Pancreas (tissue), 10 donors: ENCODE results near the gene ZMIZ1. TPM values are rescaled to one million over a fixed set of nuclear protein-coding genes. Genes with fewer than 3 reads are reported as not detected.

Source experiments
- ATAC-seq, 4 donors: fragments of 200-7000 bp; cut with Tn5 transposase; one replicate each; pipeline versions ENCODE4 v1.8.0 to v1.9.1; 2020; ENCODE audit warnings: mild to moderate bottlenecking in 4 of 4, moderate library complexity in 4 of 4
- DNase-seq, 6 donors: peaks; one replicate each; pipeline ENCODE4 v3.0.0-alpha.2; 2020
- FAIRE-seq: peaks from 2 replicates; lab custom pipeline; 2012; peaks lifted over from hg19 to GRCh38; lab: Jason Lieb, UNC
- H3K27ac ChIP-seq, 4 donors: fragments of 200-600 bp; sonication (generic); 1 replicate in 3 of 4; 2 replicates in 1 of 4; pipeline versions ENCODE4 v1.5.0 to v1.8.0; 2020
- H3K27me3 ChIP-seq, 4 donors: fragments of 200-600 bp; one replicate each; pipeline ENCODE4 v1.8.0; 2021
- H3K36me3 ChIP-seq, 3 donors: fragments of 200-600 bp; sonication (generic) in 1 of 3; one replicate each; pipeline versions ENCODE4 v1.5.0 to v1.8.0; 2020 to 2021
- H3K4me1 ChIP-seq, 3 donors: fragments of 200-600 bp; one replicate each; pipeline ENCODE4 v1.8.0; 2021
- H3K4me3 ChIP-seq, 4 donors: fragments of 200-600 bp; sonication (generic) in 2 of 4; one replicate each; pipeline versions ENCODE4 v1.5.0 to v1.8.0; 2020 to 2021
- H3K9me3 ChIP-seq, 4 donors: fragments of 200-600 bp; one replicate each; pipeline ENCODE4 v1.8.0; 2021
- WGBS, 2 donors: extraction: QIAGEN DNeasy Blood & Tissue Kit; methylation state at CpG; one replicate each; pipeline ENCODE4 v1.1.7; 2013; 5-methylcytosine and 5-hydroxymethylcytosine counted together
- intact Hi-C, 3 donors: fragments of 100-400 bp; cut with DNase I; formaldehyde crosslinking; loops; one replicate each; pipeline versions ENCODE4 v1.11.1 to v1.14.2; 2022
- polyA plus RNA-seq, 2 donors: library from polyadenylated mRNA; stranded (reverse); fragments of 200-250 nt; gene quantifications; one replicate each; pipeline ENCODE4 v1.2.3, GENCODE V29; 2013
- total RNA-seq, 6 donors: library from RNA; stranded (reverse); fragmentation: NEBNext Ultra II Directional in 4 of 6; extraction: Animal tissue kit (Norgen Biotek cat#: 25700) in 4 of 6; gene quantifications; one replicate each; pipeline versions ENCODE4 v1.2.1 to v1.2.4, GENCODE V29; 2021 to 2023
- TF ChIP-seq, protein P1 (sequence below), 4 donors: fragments of 200-600 bp; sonication (generic) in 3 of 4; IDR thresholded peaks; one replicate each; pipeline versions ENCODE4 v1.5.0 to v1.8.0; 2021; ENCODE audit warnings: antibody characterized with exemption in 4 of 4
- donor health status: healthy with polysubstance abuse.
- donor health status: DM: no; HTN: no; CAD: no; lungs with moderate emphysema.
- donor health status: DM: no; HTN: no; CAD: no.
- donor health status: control.
- donor health status: control.
- donor health status: Bipolar disorder and iron deficiency.
- donor health status: DM: yes; HTN: yes; CAD: no.
- donor health status: DM: no; HTN: no; CAD: no.
- donor health status: DM: no; HTN: no; CAD: no.
- donor health status: DM: yes; HTN: yes; CAD: no.

The ZMIZ1 gene
- total and polyA plus RNA-seq, 8 donors: 14.5 to 45.0 (median 21.9) TPM

GRCh38 chr10:79082631-79083596 is 14.1 kb downstream of the ZMIZ1 start:
- ATAC-seq (no peak), DNase-seq (peak in 2 of 6 donors; percentile 51 to 58), FAIRE-seq (no peak)
- no peaks in the 10 kb centered on the region for H3K9me3 ChIP-seq
- H3K36me3 ChIP-seq: no peaks in the 10 kb centered on the region
- intact Hi-C loops: no loop called here
- H3K27ac ChIP-seq: peak overlapping the region; percentile 56 to 72 (median 64)
- H3K4me3 ChIP-seq: no peak overlapping the region
- WGBS, 2 donors: 56 to 60% methylated on average over 8 of the region's 8 CpGs
- TF ChIP-seq, protein P1, sequence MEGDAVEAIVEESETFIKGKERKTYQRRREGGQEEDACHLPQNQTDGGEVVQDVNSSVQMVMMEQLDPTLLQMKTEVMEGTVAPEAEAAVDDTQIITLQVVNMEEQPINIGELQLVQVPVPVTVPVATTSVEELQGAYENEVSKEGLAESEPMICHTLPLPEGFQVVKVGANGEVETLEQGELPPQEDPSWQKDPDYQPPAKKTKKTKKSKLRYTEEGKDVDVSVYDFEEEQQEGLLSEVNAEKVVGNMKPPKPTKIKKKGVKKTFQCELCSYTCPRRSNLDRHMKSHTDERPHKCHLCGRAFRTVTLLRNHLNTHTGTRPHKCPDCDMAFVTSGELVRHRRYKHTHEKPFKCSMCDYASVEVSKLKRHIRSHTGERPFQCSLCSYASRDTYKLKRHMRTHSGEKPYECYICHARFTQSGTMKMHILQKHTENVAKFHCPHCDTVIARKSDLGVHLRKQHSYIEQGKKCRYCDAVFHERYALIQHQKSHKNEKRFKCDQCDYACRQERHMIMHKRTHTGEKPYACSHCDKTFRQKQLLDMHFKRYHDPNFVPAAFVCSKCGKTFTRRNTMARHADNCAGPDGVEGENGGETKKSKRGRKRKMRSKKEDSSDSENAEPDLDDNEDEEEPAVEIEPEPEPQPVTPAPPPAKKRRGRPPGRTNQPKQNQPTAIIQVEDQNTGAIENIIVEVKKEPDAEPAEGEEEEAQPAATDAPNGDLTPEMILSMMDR (IDR thresholded peaks at IDR 0.05): no peak
- H3K4me1 ChIP-seq: peaks cover 67 to 88% (median 72%) of the 10 kb centered on the region in 3 donors
- H3K27me3 ChIP-seq: no peaks in the 10 kb centered on the region

DNA sequence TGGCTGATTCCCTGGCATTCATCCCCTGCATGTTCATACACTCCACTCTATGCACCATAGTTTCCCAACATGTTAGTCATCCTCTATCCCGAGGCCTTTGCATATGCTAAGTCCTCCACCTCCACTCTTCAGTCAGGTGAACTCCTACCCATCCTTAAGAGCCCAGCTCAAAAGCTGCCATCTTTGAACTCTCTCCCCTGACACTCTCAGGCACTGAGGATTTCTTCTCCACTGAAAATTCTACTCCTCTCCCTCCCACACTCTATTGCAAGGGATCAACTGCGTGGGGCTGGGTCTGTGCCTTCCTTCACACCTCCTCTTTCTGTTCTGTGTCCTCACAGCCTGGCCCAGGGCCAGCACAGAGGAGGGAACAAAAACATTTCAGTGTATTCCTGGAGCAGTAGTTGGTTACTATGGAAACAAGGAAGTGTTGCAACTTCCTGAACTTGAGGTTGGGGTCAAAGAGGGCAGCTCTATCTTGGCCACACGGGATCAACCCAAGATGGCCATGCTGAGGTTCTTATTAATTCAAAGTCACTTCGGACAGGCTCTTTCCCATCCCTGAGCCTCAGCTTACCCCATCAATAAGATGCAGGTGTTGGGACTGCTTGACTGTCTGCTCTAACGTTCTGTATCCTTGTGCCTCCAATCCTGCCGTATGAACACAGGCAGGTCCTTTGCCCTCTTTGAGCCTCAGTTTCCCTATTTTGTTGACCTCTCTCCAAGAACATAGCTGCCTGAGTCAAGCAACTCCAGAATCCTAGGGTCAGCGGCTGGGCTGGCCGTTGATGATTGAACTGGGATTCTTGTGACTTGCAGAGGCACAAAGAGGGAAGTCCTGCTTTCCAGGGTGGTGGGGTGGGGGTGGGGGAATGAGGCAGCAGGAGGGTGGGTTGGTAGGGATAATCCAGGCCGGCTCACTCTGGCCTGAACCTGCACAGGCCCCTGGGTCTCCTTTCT is 15.5 kb downstream of the ZMIZ1 start:
- WGBS, 2 donors: 39% methylated on average over 9 of the region's 9 CpGs
- H3K36me3 ChIP-seq: no peaks in the 10 kb centered on the region
- H3K9me3 ChIP-seq: no peaks in the 10 kb centered on the region
- H3K27me3 ChIP-seq: no peaks in the 10 kb centered on the region
- DNase-seq: peak; percentile 85 to 97 (median 91)
- H3K4me3 ChIP-seq: no peak overlapping the region
- ATAC-seq: peak; percentile 58 to 75 (median 71)
- peak overlapping the region; percentile 56 to 72 (median 65) for H3K27ac ChIP-seq
- TF ChIP-seq, protein P1 (IDR thresholded peaks at IDR 0.05): no peak
- intact Hi-C loops: no loop called here
- H3K4me1 ChIP-seq: peaks cover 65 to 80% (median 68%) of the 10 kb centered on the region in 3 donors
- FAIRE-seq: no peak

DNA sequence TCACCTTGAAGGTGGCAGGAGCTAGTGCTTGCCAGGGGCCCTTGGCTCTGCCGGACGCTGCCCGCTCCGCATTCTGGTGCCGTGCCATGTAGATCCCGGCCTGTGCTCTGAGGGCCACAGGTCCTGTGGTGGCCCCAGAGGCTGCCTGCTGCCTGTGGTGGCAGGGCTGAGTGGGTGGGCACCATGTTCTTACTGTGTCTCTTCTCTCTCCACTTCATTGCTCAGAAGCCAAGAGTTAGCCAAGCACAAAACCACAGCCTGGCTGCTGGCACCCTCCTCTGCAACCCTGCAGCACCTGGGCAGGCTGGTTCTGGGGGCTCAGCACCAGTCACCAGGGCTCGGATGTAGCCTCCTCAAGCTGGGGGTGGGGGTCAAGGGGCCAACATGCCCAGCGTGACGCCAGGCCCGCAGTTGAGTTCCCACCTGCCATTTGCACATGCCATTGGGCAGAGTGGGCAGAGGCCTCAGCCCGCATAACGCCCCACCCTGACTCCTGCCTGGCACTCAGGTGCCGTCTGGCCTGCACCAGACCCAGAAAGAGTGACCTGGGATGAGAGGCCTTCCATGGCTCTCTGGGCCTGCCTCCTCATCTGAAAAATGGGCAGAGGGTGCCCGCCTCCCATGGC is 16.3 kb downstream of the ZMIZ1 start:
- Histone ChIP-seq H3K4me1 (peaks cover 59 to 76% (median 62%) of the 10 kb centered on the region in 3 donors), H3K9me3 (no peaks in the 10 kb centered on the region), H3K4me3 (no peak overlapping the region), H3K27ac (peak overlapping the region in 3 of 4 donors; percentile 65 to 72 (median 65)), H3K27me3 (no peaks in the 10 kb centered on the region), H3K36me3 (no peaks in the 10 kb centered on the region)
- FAIRE-seq (no peak), DNase-seq (no peak), ATAC-seq (no peak)
- TF ChIP-seq, protein P1 (IDR thresholded peaks at IDR 0.05): no peak
- 64 to 85% methylated on average over 14 of the region's 14 CpGs for WGBS, 2 donors
- intact Hi-C loops: no loop called here

DNA sequence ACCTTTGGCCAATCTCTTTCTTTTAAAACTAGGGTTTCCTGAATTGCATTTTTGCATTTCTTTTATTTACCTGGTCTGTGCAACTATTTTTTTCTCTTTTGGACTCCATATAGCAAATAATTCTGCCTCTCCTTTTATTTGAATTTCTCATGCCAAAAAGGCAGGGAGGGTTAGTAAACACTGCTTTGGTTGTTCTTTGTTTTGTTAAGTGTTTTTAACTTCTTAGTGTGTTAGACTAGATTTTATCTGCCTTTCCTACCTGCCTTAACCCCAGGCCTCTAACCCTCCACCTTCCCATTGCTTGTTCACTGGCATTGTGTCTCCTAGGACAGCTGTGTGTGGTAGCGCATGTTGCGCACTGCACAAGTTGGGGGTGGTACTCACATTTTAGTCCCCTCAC is 18.1 kb downstream of the ZMIZ1 start:
- intact Hi-C loops: no loop called here
- FAIRE-seq (no peak), DNase-seq (no peak), ATAC-seq (no peak)
- Histone ChIP-seq H3K4me1 (peaks cover 53 to 68% (median 53%) of the 10 kb centered on the region in 3 donors), H3K27ac (no peak overlapping the region), H3K36me3 (no peaks in the 10 kb centered on the region), H3K4me3 (no peak overlapping the region), H3K27me3 (no peaks in the 10 kb centered on the region), H3K9me3 (no peaks in the 10 kb centered on the region)
- 91 to 96% methylated on average over 2 of the region's 2 CpGs for WGBS, 2 donors
- TF ChIP-seq, protein P1 (IDR thresholded peaks at IDR 0.05): no peak
